Testis (tissue), 3 donors: Measurements from ENCODE around the gene STOX2. TPM values are rescaled to one million over a fixed set of nuclear protein-coding genes. Genes with fewer than 3 reads are reported as not detected.

Experiments used
- DNase-seq: peaks from one replicate; pipeline ENCODE4 v3.0.0-alpha.2; 2019
- H3K27ac ChIP-seq, 2 donors: fragments of 200-600 bp; sonication (generic); one replicate each; pipeline ENCODE4 v1.5.1; 2019
- H3K27me3 ChIP-seq: fragments of 200-600 bp; sonication (generic); one replicate; pipeline ENCODE4 v1.5.1; 2019
- H3K36me3 ChIP-seq: fragments of 200-600 bp; sonication (generic); one replicate; pipeline ENCODE4 v1.5.1; 2017; ENCODE audit warnings: low read depth; ENCODE audit errors: missing control alignments
- H3K4me1 ChIP-seq: fragments of 200-600 bp; sonication (generic); one replicate; pipeline ENCODE4 v1.5.1; 2019
- H3K4me3 ChIP-seq, 2 donors: fragments of 200-600 bp; sonication (generic); one replicate each; pipeline ENCODE4 v1.5.1; 2017 to 2019
- H3K9me3 ChIP-seq: fragments of 200-600 bp; sonication (generic); one replicate; pipeline ENCODE4 v1.5.1; 2017
- CTCF ChIP-seq, 3 experiments: fragments of 450-650 bp in 2 of 3; fragments of 200-600 bp in 1 of 3; sonication (generic) in 1 of 3; IDR thresholded peaks; one replicate each; pipeline ENCODE4 v1.5.1; 2016 to 2019; ENCODE audit warnings: antibody characterized with exemption in 3 of 3, mild to moderate bottlenecking in 2 of 3, moderate library complexity in 1 of 3
- POLR2A ChIP-seq: fragments of 450-650 bp; IDR thresholded peaks from one replicate; pipeline ENCODE4 v1.6.1; 2017; ENCODE audit warnings: antibody characterized with exemption, mild to moderate bottlenecking, moderate library complexity
- WGBS, 2 donors: methylation state at CpG; one replicate each; pipeline ENCODE4 v1.1.5; 2018; 5-methylcytosine and 5-hydroxymethylcytosine counted together
- intact Hi-C: fragments of 100-400 bp; cut with DNase I; formaldehyde crosslinking; loops from one replicate; pipeline ENCODE4 v1.15.1; 2023; ENCODE audit warnings: low total_unique reads
- polyA plus RNA-seq: library from polyadenylated mRNA; stranded (reverse); fragments of 350-450 nt; fragmentation: Illumina TruSeq; extraction: RNeasy Lipid Tissue Mini Kit (QIAGEN cat#74804); gene quantifications from one replicate; pipeline ENCODE4 v1.2.3, GENCODE V29; 2014; ENCODE audit warnings: low read depth, low replicate concordance; ENCODE audit not compliant: insufficient read depth
- total RNA-seq, 2 donors: library from RNA; depleted of rRNA; stranded (reverse); fragments of >200 nt; gene quantifications; one replicate each; pipeline ENCODE4 v1.2.3, GENCODE V29; 2016

The STOX2 gene
- total and polyA plus RNA-seq, 3 donors from 2014 or later, result 5.8 to 17.7 (median 15.2) TPM

- Histone ChIP-seq H3K4me3 (no peak overlapping the region), H3K27ac (no peak overlapping the region), H3K27me3 (no peaks in the 10 kb centered on the region), H3K9me3 (no peaks in the 10 kb centered on the region), H3K4me1 (no peaks in the 10 kb centered on the region), H3K36me3 (no peaks in the 10 kb centered on the region)
- intact Hi-C loops, result no loop called here
- TF ChIP-seq POLR2A (no peak), CTCF (IDR thresholded peaks at IDR 0.05) (no peak)
- no peak for DNase-seq
- WGBS, 2 donors, result 83 to 98% methylated on average over 4 of the region's 4 CpGs
These were observed 17.8 kb upstream of the STOX2 start for GRCh38 chr4:183887351-183887750.

GRCh38 chr4:183888564-183888963 lies 16.5 kb upstream of the STOX2 start:
- Histone ChIP-seq H3K4me3 (no peak overlapping the region), H3K9me3 (no peaks in the 10 kb centered on the region), H3K27me3 (no peaks in the 10 kb centered on the region), H3K36me3 (no peaks in the 10 kb centered on the region), H3K4me1 (no peaks in the 10 kb centered on the region), H3K27ac (no peak overlapping the region)
- no peak for DNase-seq
- TF ChIP-seq CTCF (IDR thresholded peaks at IDR 0.05), result no peak
- TF ChIP-seq POLR2A, result no peak
- WGBS, 2 donors, result 77 to 79% methylated on average over 5 of the region's 5 CpGs
- intact Hi-C loops, result no loop called here

GRCh38 chr4:183889190-183889589 lies 15.9 kb upstream of the STOX2 start:
- DNase-seq, result no peak
- TF ChIP-seq POLR2A, result no peak
- no peak for TF ChIP-seq CTCF (IDR thresholded peaks at IDR 0.05)
- H3K4me3 ChIP-seq, result no peak overlapping the region
- no peaks in the 10 kb centered on the region for H3K36me3 ChIP-seq
- H3K4me1 ChIP-seq, result no peaks in the 10 kb centered on the region
- intact Hi-C loops, result no loop called here
- 81 to 87% methylated on average over 5 of the region's 5 CpGs for WGBS, 2 donors
- H3K27me3 ChIP-seq, result no peaks in the 10 kb centered on the region
- no peaks in the 10 kb centered on the region for H3K9me3 ChIP-seq
- no peak overlapping the region for H3K27ac ChIP-seq

GRCh38 chr4:183897193-183897592 lies 7.9 kb upstream of the STOX2 start:
- H3K4me1 ChIP-seq, result no peaks in the 10 kb centered on the region
- H3K36me3 ChIP-seq, result no peaks in the 10 kb centered on the region
- DNase-seq, result no peak
- 89 to 93% methylated on average over 3 of the region's 3 CpGs for WGBS, 2 donors
- intact Hi-C loops, result no loop called here
- no peaks in the 10 kb centered on the region for H3K9me3 ChIP-seq
- TF ChIP-seq POLR2A (no peak), CTCF (IDR thresholded peaks at IDR 0.05) (no peak)
- H3K27ac ChIP-seq, result no peak overlapping the region
- H3K27me3 ChIP-seq, result no peaks in the 10 kb centered on the region
- H3K4me3 ChIP-seq, result no peak overlapping the region

- H3K9me3 ChIP-seq, result no peaks in the 10 kb centered on the region
- intact Hi-C loops, result no loop called here
- no peak overlapping the region for H3K4me3 ChIP-seq
- 94% methylated on average over 5 of the region's 5 CpGs for WGBS, 2 donors
- H3K27ac ChIP-seq, result no peak overlapping the region
- H3K36me3 ChIP-seq, result no peaks in the 10 kb centered on the region
- DNase-seq, result no peak
- no peaks in the 10 kb centered on the region for H3K27me3 ChIP-seq
- TF ChIP-seq CTCF (IDR thresholded peaks at IDR 0.05) (no peak), POLR2A (no peak)
- no peaks in the 10 kb centered on the region for H3K4me1 ChIP-seq
These were observed 6.7 kb upstream of the STOX2 start for GRCh38 chr4:183898456-183898855.
